Testis (tissue), 3 donors: ENCODE data around the gene SLC16A3. TPM values are rescaled to one million over a fixed set of nuclear protein-coding genes. Genes with fewer than 3 reads are reported as not detected.

Experiments
- DNase-seq: peaks from one replicate; pipeline ENCODE4 v3.0.0-alpha.2; 2019
- H3K27ac ChIP-seq, 2 donors: fragments of 200-600 bp; sonication (generic); one replicate each; pipeline ENCODE4 v1.5.1; 2019
- H3K27me3 ChIP-seq: fragments of 200-600 bp; sonication (generic); one replicate; pipeline ENCODE4 v1.5.1; 2019
- H3K36me3 ChIP-seq: fragments of 200-600 bp; sonication (generic); one replicate; pipeline ENCODE4 v1.5.1; 2017; ENCODE audit warnings: low read depth; ENCODE audit errors: missing control alignments
- H3K4me1 ChIP-seq: fragments of 200-600 bp; sonication (generic); one replicate; pipeline ENCODE4 v1.5.1; 2019
- H3K4me3 ChIP-seq, 2 donors: fragments of 200-600 bp; sonication (generic); one replicate each; pipeline ENCODE4 v1.5.1; 2017 to 2019
- H3K9me3 ChIP-seq: fragments of 200-600 bp; sonication (generic); one replicate; pipeline ENCODE4 v1.5.1; 2017
- POLR2A ChIP-seq: fragments of 450-650 bp; IDR thresholded peaks from one replicate; pipeline ENCODE4 v1.6.1; 2017; ENCODE audit warnings: antibody characterized with exemption, mild to moderate bottlenecking, moderate library complexity
- WGBS, 2 donors: methylation state at CpG; one replicate each; pipeline ENCODE4 v1.1.5; 2018; 5-methylcytosine and 5-hydroxymethylcytosine counted together
- intact Hi-C: fragments of 100-400 bp; cut with DNase I; formaldehyde crosslinking; loops from one replicate; pipeline ENCODE4 v1.15.1; 2023; ENCODE audit warnings: low total_unique reads
- microRNA-seq, 2 donors: library from miRNA; unstranded; fragments of <30 nt; microRNA quantifications; one replicate each; pipeline ENCODE4, GENCODE V29; 2016; ENCODE audit warnings: borderline number of aligned reads in 2 of 2, borderline replicate concordance in 1 of 2
- polyA plus RNA-seq: library from polyadenylated mRNA; stranded (reverse); fragments of 350-450 nt; fragmentation: Illumina TruSeq; extraction: RNeasy Lipid Tissue Mini Kit (QIAGEN cat#74804); gene quantifications from one replicate; pipeline ENCODE4 v1.2.3, GENCODE V29; 2014; ENCODE audit warnings: low read depth, low replicate concordance; ENCODE audit not compliant: insufficient read depth
- total RNA-seq, 2 donors: library from RNA; depleted of rRNA; stranded (reverse); fragments of >200 nt; gene quantifications; one replicate each; pipeline ENCODE4 v1.2.3, GENCODE V29; 2016
- TF ChIP-seq, protein P1 (sequence below), 3 experiments: fragments of 450-650 bp in 2 of 3; fragments of 200-600 bp in 1 of 3; sonication (generic) in 1 of 3; IDR thresholded peaks; one replicate each; pipeline ENCODE4 v1.5.1; 2016 to 2019; ENCODE audit warnings: antibody characterized with exemption in 3 of 3, mild to moderate bottlenecking in 2 of 3, moderate library complexity in 1 of 3

Gene SLC16A3
- total and polyA plus RNA-seq, 3 donors from 2014 or later, result 67.7 to 71.4 (median 70.6) TPM

DNA sequence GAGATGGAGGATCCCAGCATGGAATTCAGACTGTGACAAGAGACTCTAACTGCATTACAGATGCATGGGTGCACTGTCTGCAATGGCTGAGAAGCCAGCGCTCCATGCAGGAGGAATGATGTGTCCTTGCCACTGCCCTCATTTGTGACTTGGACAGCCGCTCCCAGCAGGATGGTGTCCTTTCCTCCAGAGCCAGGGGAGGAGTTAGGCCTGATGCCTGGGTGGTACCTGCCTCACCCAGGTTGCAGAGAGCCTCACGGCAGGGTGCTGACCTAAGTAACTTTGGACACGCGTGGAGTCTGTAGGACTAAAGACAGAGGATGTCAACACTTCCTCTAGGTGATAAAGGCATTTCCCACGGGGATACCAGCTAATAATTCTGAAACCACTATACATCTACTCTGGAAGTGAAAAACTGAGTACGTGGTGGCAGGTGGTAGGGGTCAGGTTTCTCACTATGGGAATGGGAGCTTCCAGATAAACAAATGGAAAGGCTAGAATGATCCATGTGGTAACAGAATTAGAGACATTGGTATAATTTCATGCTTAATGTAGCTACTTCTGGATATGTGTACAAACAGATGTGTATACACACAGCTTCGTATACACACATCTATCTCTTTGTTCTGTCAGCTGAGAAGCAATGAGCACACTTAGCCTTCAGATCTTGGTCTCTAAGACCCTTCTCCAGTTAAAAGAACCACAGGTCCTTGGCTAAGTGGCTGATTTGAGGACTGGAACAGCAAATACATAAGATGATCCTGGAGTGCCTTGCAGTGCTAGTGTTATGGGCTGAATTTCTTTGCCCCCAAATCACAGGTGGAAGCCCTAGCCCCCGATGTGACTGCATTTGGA lies 58.4 kb downstream of the SLC16A3 start:
- no peak overlapping the region for H3K4me3 ChIP-seq
- intact Hi-C loops, result no loop called here
- H3K4me1 ChIP-seq, result no peaks in the 10 kb centered on the region
- no peaks in the 10 kb centered on the region for H3K9me3 ChIP-seq
- 90 to 95% methylated on average over 9 of the region's 9 CpGs for WGBS, 2 donors
- TF ChIP-seq POLR2A, result no peak
- TF ChIP-seq, protein P1, sequence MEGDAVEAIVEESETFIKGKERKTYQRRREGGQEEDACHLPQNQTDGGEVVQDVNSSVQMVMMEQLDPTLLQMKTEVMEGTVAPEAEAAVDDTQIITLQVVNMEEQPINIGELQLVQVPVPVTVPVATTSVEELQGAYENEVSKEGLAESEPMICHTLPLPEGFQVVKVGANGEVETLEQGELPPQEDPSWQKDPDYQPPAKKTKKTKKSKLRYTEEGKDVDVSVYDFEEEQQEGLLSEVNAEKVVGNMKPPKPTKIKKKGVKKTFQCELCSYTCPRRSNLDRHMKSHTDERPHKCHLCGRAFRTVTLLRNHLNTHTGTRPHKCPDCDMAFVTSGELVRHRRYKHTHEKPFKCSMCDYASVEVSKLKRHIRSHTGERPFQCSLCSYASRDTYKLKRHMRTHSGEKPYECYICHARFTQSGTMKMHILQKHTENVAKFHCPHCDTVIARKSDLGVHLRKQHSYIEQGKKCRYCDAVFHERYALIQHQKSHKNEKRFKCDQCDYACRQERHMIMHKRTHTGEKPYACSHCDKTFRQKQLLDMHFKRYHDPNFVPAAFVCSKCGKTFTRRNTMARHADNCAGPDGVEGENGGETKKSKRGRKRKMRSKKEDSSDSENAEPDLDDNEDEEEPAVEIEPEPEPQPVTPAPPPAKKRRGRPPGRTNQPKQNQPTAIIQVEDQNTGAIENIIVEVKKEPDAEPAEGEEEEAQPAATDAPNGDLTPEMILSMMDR (IDR thresholded peaks at IDR 0.05), result no peak
- no peaks in the 10 kb centered on the region for H3K36me3 ChIP-seq
- no peak for DNase-seq
- peak overlapping the region in 1 of 2 donors; percentile 14 for H3K27ac ChIP-seq
- no peaks in the 10 kb centered on the region for H3K27me3 ChIP-seq

DNA sequence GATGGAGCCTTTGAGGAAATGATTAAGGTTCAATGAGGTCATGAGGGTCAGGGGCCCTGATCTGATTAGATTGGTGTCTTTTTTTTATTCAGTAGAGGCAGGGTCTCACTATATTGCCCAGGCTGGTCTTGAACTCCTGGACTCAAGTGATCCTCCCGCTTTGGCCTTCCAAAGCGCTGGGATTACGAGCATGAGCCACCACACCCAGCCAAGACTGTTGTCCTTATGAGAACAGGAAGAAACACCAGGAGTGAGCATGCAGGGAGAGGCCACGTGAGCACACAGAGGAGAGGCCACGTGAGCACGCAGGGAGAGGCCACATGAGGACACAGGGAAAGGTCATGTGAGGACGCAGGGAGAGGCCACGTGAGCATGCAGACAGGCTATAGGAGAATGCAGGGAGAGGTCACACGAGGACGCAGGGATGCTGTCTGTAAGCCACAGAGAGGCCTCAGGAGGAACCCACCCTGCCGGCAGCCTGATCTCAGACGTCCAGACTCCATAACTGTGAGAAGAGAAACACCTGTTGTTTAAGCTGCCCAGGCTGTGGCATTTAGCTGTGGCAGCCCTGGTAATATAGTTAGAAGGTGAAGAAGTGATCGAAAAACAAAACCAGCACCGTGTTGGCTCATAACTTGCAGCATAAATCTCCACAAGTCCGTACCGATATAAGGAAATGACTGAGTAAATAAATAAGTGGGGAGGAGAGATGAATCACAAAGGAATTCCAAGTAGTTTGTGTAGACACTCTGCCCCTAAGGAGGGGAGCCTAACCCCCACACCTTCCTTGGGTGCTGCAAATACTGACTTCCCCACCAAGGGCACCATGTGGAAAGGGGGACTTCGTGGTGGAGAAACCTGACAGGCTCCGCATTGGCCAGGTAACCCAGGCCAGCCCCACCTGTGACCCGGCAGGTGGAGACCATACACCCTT lies 59.3 kb downstream of the SLC16A3 start:
- peak; percentile 67 for DNase-seq
- Histone ChIP-seq H3K27ac (peak overlapping the region in 1 of 2 donors; percentile 14), H3K36me3 (no peaks in the 10 kb centered on the region), H3K27me3 (no peaks in the 10 kb centered on the region), H3K4me1 (no peaks in the 10 kb centered on the region), H3K4me3 (no peak overlapping the region), H3K9me3 (no peaks in the 10 kb centered on the region)
- TF ChIP-seq POLR2A, result no peak
- TF ChIP-seq, protein P1 (IDR thresholded peaks at IDR 0.05), result no peak
- intact Hi-C loops, result no loop called here
- WGBS, 2 donors, result 60 to 64% methylated on average over 18 to 19 of the region's 19 CpGs

Small RNA genes lying within 50 kb of the gene (microRNA-seq; reads per million reads assigned to microRNA genes)
- gene MIR6787, result 0.69 to 2.1 reads per million in 2 donors

Other genes starting within 250 kb of the SLC16A3 start
- 10 to 100 TPM; 43.5 to 51.8 TPM for gene CENPX, start 206.2 kb upstream of the SLC16A3 start, total RNA-seq
- 43.0 TPM for gene CENPX, start 206.2 kb upstream of the SLC16A3 start, polyA plus RNA-seq
- 10 to 100 TPM; 10.7 to 12.8 TPM for gene LRRC45, start 205.7 kb upstream of the SLC16A3 start, total RNA-seq
- gene LRRC45, start 205.7 kb upstream of the SLC16A3 start, polyA plus RNA-seq, result 5.7 TPM
- 100 to 1,000 TPM in 1 of 2 donors, 10 to 100 TPM in 1; 74.3 to 102 TPM for gene RAC3, start 197.4 kb upstream of the SLC16A3 start, total RNA-seq
- gene RAC3, start 197.4 kb upstream of the SLC16A3 start, polyA plus RNA-seq, result 42.3 TPM
- gene DCXR, start 191.3 kb upstream of the SLC16A3 start, total RNA-seq, result 100 to 1,000 TPM; 134 to 188 TPM
- 109 TPM for gene DCXR, start 191.3 kb upstream of the SLC16A3 start, polyA plus RNA-seq
- gene RFNG, start 177.2 kb upstream of the SLC16A3 start, total RNA-seq, result 100 to 1,000 TPM in 1 of 2 donors, 10 to 100 TPM in 1; 73.3 to 102 TPM
- gene RFNG, start 177.2 kb upstream of the SLC16A3 start, polyA plus RNA-seq, result 50.5 TPM
- gene GPS1, start 177.1 kb upstream of the SLC16A3 start, total RNA-seq, result 100 to 1,000 TPM; 170 to 190 TPM
- 178 TPM for gene GPS1, start 177.1 kb upstream of the SLC16A3 start, polyA plus RNA-seq
- 100 to 1,000 TPM; 117 to 132 TPM for gene DUS1L, start 163.2 kb upstream of the SLC16A3 start, total RNA-seq
- gene DUS1L, start 163.2 kb upstream of the SLC16A3 start, polyA plus RNA-seq, result 127 TPM
- 10 to 100 TPM; 76.2 to 93.0 TPM for gene FASN, start 130.8 kb upstream of the SLC16A3 start, total RNA-seq
- 47.6 TPM for gene FASN, start 130.8 kb upstream of the SLC16A3 start, polyA plus RNA-seq
- gene CCDC57, start 16.2 kb upstream of the SLC16A3 start, total RNA-seq, result 100 to 1,000 TPM in 1 of 2 donors, 10 to 100 TPM in 1; 71.8 to 111 TPM
- 61.3 TPM for gene CCDC57, start 16.2 kb upstream of the SLC16A3 start, polyA plus RNA-seq
- gene CSNK1D, start 44.7 kb downstream of the SLC16A3 start, total RNA-seq, result 100 to 1,000 TPM; 137 to 179 TPM
- gene CSNK1D, start 44.7 kb downstream of the SLC16A3 start, polyA plus RNA-seq, result 178 TPM
- 1 to 10 TPM in 1 of 2 donors, under 1 TPM in 1; 0.55 to 2.3 TPM for gene CD7, start 88.6 kb downstream of the SLC16A3 start, total RNA-seq
- 3.0 TPM for gene CD7, start 88.6 kb downstream of the SLC16A3 start, polyA plus RNA-seq
- gene SECTM1, start 104.7 kb downstream of the SLC16A3 start, total RNA-seq, result 1 to 10 TPM in 1 of 2 donors, under 1 TPM in 1; 0.55 to 5.9 TPM
- gene SECTM1, start 104.7 kb downstream of the SLC16A3 start, polyA plus RNA-seq, result 9.3 TPM
- 10 to 100 TPM; 21.9 to 37.8 TPM for gene TEX19, start 130.2 kb downstream of the SLC16A3 start, total RNA-seq
- 31.2 TPM for gene TEX19, start 130.2 kb downstream of the SLC16A3 start, polyA plus RNA-seq
- 10 to 100 TPM in 1 of 2 donors, 1 to 10 TPM in 1; 3.8 to 28.1 TPM for gene UTS2R, start 142.7 kb downstream of the SLC16A3 start, total RNA-seq
- 0.32 TPM for gene UTS2R, start 142.7 kb downstream of the SLC16A3 start, polyA plus RNA-seq
- gene HEXD, start 189.3 kb downstream of the SLC16A3 start, total RNA-seq, result 10 to 100 TPM; 90.9 to 95.3 TPM
- gene HEXD, start 189.3 kb downstream of the SLC16A3 start, polyA plus RNA-seq, result 24.4 TPM
- 10 to 100 TPM; 28.9 to 37.4 TPM for gene OGFOD3, start 189.5 kb downstream of the SLC16A3 start, total RNA-seq
- 19.6 TPM for gene OGFOD3, start 189.5 kb downstream of the SLC16A3 start, polyA plus RNA-seq
- gene CYBC1, start 221.7 kb downstream of the SLC16A3 start, total RNA-seq, result 10 to 100 TPM; 61.1 to 88.2 TPM
- gene CYBC1, start 221.7 kb downstream of the SLC16A3 start, polyA plus RNA-seq, result 46.3 TPM
- gene NARF, start 229.7 kb downstream of the SLC16A3 start, total RNA-seq, result 100 to 1,000 TPM; 115 to 130 TPM
- 161 TPM for gene NARF, start 229.7 kb downstream of the SLC16A3 start, polyA plus RNA-seq